Activated T-helper 9 cell treated with anti-CD3 and anti-CD28 coated beads, Interleukin-2, amount 50 U/mL, for 16 hours (primary cell): Measurements from ENCODE around the gene ANTXR1.
"Not testable (repeated sequence)": the region's sequence is repeated elsewhere in the genome, so short reads cannot be mapped to it uniquely, and the experiment has no call there.

Experiments used
- DNase-seq: peaks from one replicate; pipeline ENCODE4 v3.0.0-alpha.2; 2020; ENCODE audit warnings: low read depth

The ANTXR1 gene

GRCh38 chr2:69165091-69165880 is 152.3 kb downstream of the ANTXR1 start:
- DNase-seq = no peak

GRCh38 chr2:69166465-69166811 is 153.5 kb downstream of the ANTXR1 start:
- no peak for DNase-seq

- DNase-seq = no peak
These were observed 154.0 kb downstream of the ANTXR1 start for GRCh38 chr2:69166812-69167468.

GRCh38 chr2:69167469-69167822 is 154.5 kb downstream of the ANTXR1 start:
- DNase-seq = no peak

GRCh38 chr2:69168144-69168813 is 155.3 kb downstream of the ANTXR1 start:
- DNase-seq = no peak

- no peak for DNase-seq
These were observed 156.1 kb downstream of the ANTXR1 start for GRCh38 chr2:69168950-69169654.

- DNase-seq = no peak
These were observed 156.8 kb downstream of the ANTXR1 start for GRCh38 chr2:69169655-69170389.

GRCh38 chr2:69170661-69171060 is 157.7 kb downstream of the ANTXR1 start:
- DNase-seq = no peak

- DNase-seq = no peak
These were observed 158.3 kb downstream of the ANTXR1 start for GRCh38 chr2:69171116-69171896.

GRCh38 chr2:69171897-69172525 is 159.0 kb downstream of the ANTXR1 start:
- no peak for DNase-seq

GRCh38 chr2:69173706-69174105 is 160.7 kb downstream of the ANTXR1 start:
- no peak for DNase-seq

- not testable (repeated sequence) for DNase-seq
These were observed 161.2 kb downstream of the ANTXR1 start for GRCh38 chr2:69174211-69174610.

- no peak for DNase-seq
These were observed 163.1 kb downstream of the ANTXR1 start for GRCh38 chr2:69175790-69176715.

GRCh38 chr2:69177063-69177771 is 164.2 kb downstream of the ANTXR1 start:
- DNase-seq = no peak

GRCh38 chr2:69177785-69178636 is 165.0 kb downstream of the ANTXR1 start:
- no peak for DNase-seq

GRCh38 chr2:69178756-69179155 is 165.8 kb downstream of the ANTXR1 start:
- DNase-seq = no peak

- DNase-seq = no peak
These were observed 167.2 kb downstream of the ANTXR1 start for GRCh38 chr2:69180227-69180626.

GRCh38 chr2:69180974-69181373 is 168.0 kb downstream of the ANTXR1 start:
- no peak for DNase-seq
